BLaER1 (cell line): ENCODE measurements around the gene LRRC8D.

Source experiments
- H3K27ac ChIP-seq: shearing (Covaris generic); formaldehyde crosslinking; 2 replicates; pipeline ENCODE4 v1.8.1; 2022
- H3K27me3 ChIP-seq: shearing (Covaris generic); formaldehyde crosslinking; 2 replicates; pipeline ENCODE4 v1.8.1; 2022
- H3K36me3 ChIP-seq: shearing (Covaris generic); formaldehyde crosslinking; 2 replicates; pipeline ENCODE4 v1.8.1; 2022
- H3K4me1 ChIP-seq: shearing (Covaris generic); formaldehyde crosslinking; 2 replicates; pipeline ENCODE4 v1.8.1; 2022
- H3K4me2 ChIP-seq: shearing (Covaris generic); formaldehyde crosslinking; 2 replicates; pipeline ENCODE4 v1.8.1; 2022
- H3K4me3 ChIP-seq: shearing (Covaris generic); formaldehyde crosslinking; 2 replicates; pipeline ENCODE4 v1.8.1; 2022
- H3K9ac ChIP-seq: shearing (Covaris generic); formaldehyde crosslinking; 2 replicates; pipeline ENCODE4 v1.8.1; 2022
- H3K9me3 ChIP-seq: shearing (Covaris generic); formaldehyde crosslinking; 2 replicates; pipeline ENCODE4 v1.8.1; 2022
- H4K20me1 ChIP-seq: shearing (Covaris generic); formaldehyde crosslinking; 2 replicates; pipeline ENCODE4 v1.8.1; 2022
- Cebpa-rat ChIP-seq: shearing (Covaris generic); IDR thresholded peaks from 2 replicates; pipeline ENCODE4 v1.8.1; 2022

Gene LRRC8D

GRCh38 chr1:89877756-89878155 is 56.9 kb downstream of the LRRC8D start:
- TF ChIP-seq Cebpa-rat = no peak
- H3K9ac ChIP-seq = no peak overlapping the region
- no peak overlapping the region for H3K4me3 ChIP-seq
- H3K4me2 ChIP-seq = no peak overlapping the region
- H3K27me3 ChIP-seq = no peaks in the 10 kb centered on the region
- H3K36me3 ChIP-seq = peaks cover 81% of the 10 kb centered on the region
- no peaks in the 10 kb centered on the region for H3K4me1 ChIP-seq
- H4K20me1 ChIP-seq = peaks cover 50% of the 10 kb centered on the region; the same call in 1 of the 2 replicates
- no peak overlapping the region for H3K27ac ChIP-seq
- H3K9me3 ChIP-seq = peaks cover 44% of the 10 kb centered on the region

DNA sequence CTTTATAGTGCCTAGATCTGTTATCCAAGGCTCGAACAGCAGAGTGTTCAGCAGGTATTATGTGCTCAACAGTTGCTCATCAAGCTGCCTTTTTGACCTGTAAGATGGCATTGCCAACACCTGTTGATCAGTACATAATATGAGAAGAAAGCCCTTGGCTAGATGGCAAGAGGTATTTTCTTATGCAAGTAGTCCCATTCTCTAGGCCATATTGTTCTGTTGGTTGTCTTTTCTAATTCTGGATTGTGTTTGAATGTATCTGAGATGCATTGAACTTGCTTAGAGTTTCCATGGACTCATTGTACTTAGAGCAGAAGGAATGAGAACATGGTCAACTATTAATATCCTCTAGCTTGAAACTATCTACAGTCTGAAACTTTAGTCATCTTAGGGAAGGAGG is 57.4 kb downstream of the LRRC8D start:
- no peak overlapping the region for H3K4me3 ChIP-seq
- H3K4me1 ChIP-seq = no peaks in the 10 kb centered on the region; the same call in 1 of the 2 replicates
- H4K20me1 ChIP-seq = peaks cover 50% of the 10 kb centered on the region
- H3K4me2 ChIP-seq = no peak overlapping the region
- peaks cover 86% of the 10 kb centered on the region for H3K36me3 ChIP-seq
- H3K9me3 ChIP-seq = peaks cover 44% of the 10 kb centered on the region
- no peak for TF ChIP-seq Cebpa-rat
- H3K27ac ChIP-seq = no peak overlapping the region
- no peak overlapping the region for H3K9ac ChIP-seq
- no peaks in the 10 kb centered on the region for H3K27me3 ChIP-seq

DNA sequence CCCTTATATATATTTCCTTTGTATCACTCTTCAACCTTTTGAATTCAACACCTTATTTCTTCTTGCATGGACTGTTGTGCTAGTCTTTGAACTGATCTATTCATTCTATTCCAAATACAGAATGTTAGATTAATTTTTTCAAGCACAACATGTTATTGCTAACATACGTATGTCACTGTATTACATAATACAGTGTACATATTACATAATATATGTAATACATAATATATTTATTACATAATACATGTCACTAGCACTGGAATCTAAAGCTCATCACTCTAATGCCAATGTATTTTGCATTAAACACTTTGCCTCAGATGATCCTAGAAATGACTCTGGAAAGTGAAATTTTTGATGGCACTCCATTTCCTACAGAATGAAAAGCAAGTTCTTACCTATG is 59.8 kb downstream of the LRRC8D start:
- Histone ChIP-seq H3K27me3 (no peaks in the 10 kb centered on the region), H3K4me1 (no peaks in the 10 kb centered on the region; the same call in 1 of the 2 replicates), H3K27ac (no peak overlapping the region), H3K4me3 (no peak overlapping the region), H3K9me3 (peaks cover 44% of the 10 kb centered on the region), H3K36me3 (peaks cover 99% of the 10 kb centered on the region), H3K9ac (no peak overlapping the region), H4K20me1 (peaks cover 50% of the 10 kb centered on the region), H3K4me2 (no peak overlapping the region)
- TF ChIP-seq Cebpa-rat = no peak; the same call in 1 of the 2 replicates

DNA sequence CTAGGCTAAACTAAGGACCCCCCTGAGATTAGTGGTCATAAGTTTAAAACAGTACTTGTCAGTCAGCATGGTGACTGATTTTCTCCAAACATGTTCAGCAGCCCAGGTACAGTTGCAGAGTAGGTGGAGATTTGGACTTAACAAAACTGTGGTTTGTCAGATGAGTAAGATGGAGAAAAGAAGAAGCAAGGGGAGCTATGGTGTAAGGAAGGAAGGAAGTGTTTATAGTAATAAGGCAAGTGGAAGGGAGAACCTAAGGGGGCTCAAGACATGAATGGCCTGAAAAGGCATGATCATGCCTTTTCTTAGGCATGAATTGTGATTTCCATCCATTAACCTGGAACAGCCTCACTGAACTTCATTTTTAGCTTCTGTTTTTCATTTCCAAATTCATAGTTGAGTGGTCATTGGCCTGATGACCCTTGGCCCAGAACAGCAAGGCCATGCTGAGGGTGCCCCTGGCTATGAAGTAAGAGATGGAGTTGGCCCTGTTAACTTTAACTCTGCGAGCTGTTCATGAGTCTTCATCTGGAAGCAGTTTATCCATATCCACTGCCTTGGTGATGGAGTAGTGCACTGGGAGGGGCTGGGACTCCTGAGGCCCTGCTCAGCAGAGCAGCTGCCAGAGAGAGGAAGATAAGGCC is 60.7 kb downstream of the LRRC8D start:
- Histone ChIP-seq H3K36me3 (peaks cover 95% of the 10 kb centered on the region), H3K27ac (no peak overlapping the region), H3K4me1 (no peaks in the 10 kb centered on the region; the same call in 1 of the 2 replicates), H3K9ac (no peak overlapping the region), H3K4me2 (no peak overlapping the region), H4K20me1 (peaks cover 50% of the 10 kb centered on the region), H3K9me3 (peaks cover 44% of the 10 kb centered on the region), H3K27me3 (no peaks in the 10 kb centered on the region), H3K4me3 (no peak overlapping the region)
- no peak for TF ChIP-seq Cebpa-rat

DNA sequence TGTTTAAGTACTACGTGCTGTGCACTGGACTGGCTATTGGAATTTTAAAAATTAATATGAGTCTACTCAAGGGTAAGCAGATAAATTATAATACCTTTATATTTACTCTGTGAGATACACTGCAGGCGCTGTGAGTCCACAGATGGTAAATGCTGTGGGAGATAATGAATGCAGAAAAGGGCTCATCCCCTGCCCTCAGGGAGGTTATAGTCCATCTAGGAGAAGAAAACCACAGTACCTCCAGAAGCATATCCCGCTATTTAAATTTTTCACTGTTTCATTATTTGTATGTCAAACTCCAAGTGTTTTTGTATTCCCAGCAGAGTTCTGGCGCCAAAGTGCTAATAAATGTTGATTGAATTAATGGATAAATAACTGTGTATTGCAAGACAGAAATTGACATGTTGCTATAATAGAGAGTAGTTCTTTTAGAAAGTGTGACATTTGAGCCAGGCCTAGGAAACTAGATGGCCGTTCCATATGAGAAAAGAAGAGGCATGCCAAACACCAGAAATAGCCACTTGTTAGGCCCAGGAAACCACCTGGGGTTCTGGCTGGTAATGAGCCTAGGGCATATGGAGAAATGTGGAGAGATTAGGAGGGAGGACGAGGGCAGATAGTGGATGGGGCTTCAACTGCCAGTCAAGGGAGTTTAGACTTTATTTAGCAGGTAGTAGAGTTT is 61.7 kb downstream of the LRRC8D start:
- Histone ChIP-seq H3K27me3 (no peaks in the 10 kb centered on the region), H3K4me2 (no peak overlapping the region), H3K36me3 (peaks cover 86% of the 10 kb centered on the region), H3K4me3 (no peak overlapping the region), H3K9ac (no peak overlapping the region), H3K4me1 (no peaks in the 10 kb centered on the region; the same call in 1 of the 2 replicates), H3K27ac (no peak overlapping the region), H3K9me3 (peaks cover 44% of the 10 kb centered on the region), H4K20me1 (peaks cover 54% of the 10 kb centered on the region)
- no peak for TF ChIP-seq Cebpa-rat

DNA sequence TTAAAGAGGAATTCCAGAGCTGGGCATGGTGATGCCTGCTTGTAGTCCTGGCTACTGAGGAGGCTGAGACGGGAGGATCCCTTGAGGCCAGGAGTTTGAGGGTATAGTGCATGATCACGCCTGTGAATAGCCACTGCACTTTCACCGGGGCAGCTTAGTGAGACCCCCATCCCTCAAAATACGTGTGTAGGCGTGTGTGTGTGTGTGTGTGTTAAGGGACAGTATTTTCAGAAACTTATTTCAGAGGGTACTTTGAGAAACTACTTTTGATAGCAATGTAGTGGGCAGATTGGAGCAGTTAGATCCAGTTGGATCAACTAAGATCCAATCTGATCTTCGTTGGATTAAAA is 62.2 kb downstream of the LRRC8D start:
- peaks cover 60% of the 10 kb centered on the region for H4K20me1 ChIP-seq
- no peaks in the 10 kb centered on the region; the same call in 1 of the 2 replicates for H3K4me1 ChIP-seq

DNA sequence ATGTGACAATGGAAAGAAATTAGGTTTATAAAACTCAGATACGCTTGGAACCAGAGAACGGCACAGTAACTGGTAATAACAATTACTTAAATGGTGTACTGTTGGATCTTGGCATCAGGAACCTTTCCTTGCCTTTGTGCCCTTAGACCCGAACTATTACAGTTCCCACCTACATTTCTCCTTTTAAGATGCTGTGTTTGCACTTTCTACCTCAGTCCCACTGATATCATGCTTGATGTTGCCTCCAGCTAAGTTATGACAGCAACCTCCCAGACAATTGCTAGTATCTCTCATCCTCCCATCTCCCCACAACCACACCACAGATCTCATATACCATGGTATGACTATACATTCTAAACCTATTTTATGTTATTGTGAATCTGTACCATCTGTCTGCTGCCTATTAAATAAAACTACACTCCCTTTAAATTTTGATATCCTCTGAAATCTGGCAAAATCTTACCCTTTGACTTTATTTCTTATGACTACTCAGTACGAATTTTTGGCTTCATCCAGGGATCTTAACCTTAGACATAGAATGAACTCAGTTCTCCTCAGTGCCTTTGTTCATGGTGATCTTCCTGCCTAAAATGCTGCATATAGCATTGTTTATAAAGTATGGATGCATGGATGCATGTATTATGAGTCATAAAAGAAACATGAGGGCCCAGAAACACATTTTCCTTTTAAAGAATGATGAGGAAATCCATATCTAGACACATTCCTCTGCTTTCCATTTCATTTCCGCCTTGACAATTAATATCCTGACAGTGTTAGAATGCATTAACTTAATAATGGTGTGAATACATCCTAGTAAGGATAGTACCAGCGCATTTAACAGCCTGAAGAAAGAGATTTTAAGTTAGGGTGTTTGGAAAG is 64.1 kb downstream of the LRRC8D start:
- no peaks in the 10 kb centered on the region; the same call in 1 of the 2 replicates for H3K4me1 ChIP-seq
- no peak for TF ChIP-seq Cebpa-rat
- H3K36me3 ChIP-seq = peaks cover 86% of the 10 kb centered on the region
- H3K27me3 ChIP-seq = no peaks in the 10 kb centered on the region
- no peak overlapping the region for H3K4me2 ChIP-seq
- no peak overlapping the region for H3K9ac ChIP-seq
- peaks cover 27% of the 10 kb centered on the region for H3K9me3 ChIP-seq
- H4K20me1 ChIP-seq = peaks cover 72% of the 10 kb centered on the region
- H3K4me3 ChIP-seq = no peak overlapping the region
- no peak overlapping the region for H3K27ac ChIP-seq

More for the DNA sequence above, 62.2 kb downstream of the LRRC8D start:
- Histone ChIP-seq H3K4me3 (no peak overlapping the region), H3K4me2 (no peak overlapping the region), H3K9me3 (peaks cover 44% of the 10 kb centered on the region), H3K27me3 (no peaks in the 10 kb centered on the region), H3K36me3 (peaks cover 86% of the 10 kb centered on the region), H3K27ac (no peak overlapping the region), H3K9ac (no peak overlapping the region)
- no peak for TF ChIP-seq Cebpa-rat

DNA sequence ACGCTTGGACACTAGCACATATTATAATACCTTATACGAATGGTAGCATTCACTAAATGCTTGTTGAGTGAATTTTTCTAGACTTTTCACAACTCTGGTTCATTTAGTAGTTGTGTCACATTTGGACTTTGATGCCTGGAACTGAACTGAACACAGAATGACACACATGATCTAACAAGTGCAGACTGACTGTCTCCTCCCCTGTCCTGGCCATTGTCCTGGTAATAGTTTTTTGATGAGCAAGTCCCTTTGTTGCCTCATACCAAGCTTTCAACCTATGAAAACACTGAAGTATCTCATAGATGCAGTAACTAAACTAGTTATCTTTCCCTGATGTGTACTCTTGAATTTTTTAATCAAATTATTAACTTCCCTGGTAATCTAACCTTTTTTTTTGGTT is 66.4 kb downstream of the LRRC8D start:
- H3K4me2 ChIP-seq = no peak overlapping the region
- peaks cover 5% of the 10 kb centered on the region for H3K9me3 ChIP-seq
- TF ChIP-seq Cebpa-rat = no peak
- no peak overlapping the region for H3K4me3 ChIP-seq
- H3K27me3 ChIP-seq = no peaks in the 10 kb centered on the region
- peaks cover 12% of the 10 kb centered on the region for H3K4me1 ChIP-seq
- peaks cover 85% of the 10 kb centered on the region for H3K36me3 ChIP-seq
- peaks cover 83% of the 10 kb centered on the region for H4K20me1 ChIP-seq
- H3K27ac ChIP-seq = no peak overlapping the region
- no peak overlapping the region for H3K9ac ChIP-seq

DNA sequence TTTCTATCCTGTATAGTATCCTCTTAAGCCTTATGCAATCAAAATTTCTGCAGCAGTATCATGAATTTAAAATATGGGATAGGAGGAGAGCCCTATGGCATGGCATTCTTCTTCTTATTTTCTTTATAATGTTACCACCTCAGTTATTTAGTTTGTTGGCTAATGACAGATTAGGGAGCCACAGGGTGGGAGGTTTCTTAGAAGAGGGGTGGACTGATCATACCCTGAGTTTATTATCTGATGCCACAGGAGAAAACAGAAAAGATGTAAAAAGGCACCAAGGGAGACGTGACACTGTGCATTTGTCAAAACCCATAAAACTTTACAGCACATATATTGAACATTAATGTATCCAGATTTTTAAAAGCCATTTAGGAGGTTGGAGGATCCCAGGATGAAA is 66.9 kb downstream of the LRRC8D start:
- H3K36me3 ChIP-seq = peaks cover 85% of the 10 kb centered on the region
- H3K27ac ChIP-seq = no peak overlapping the region
- peaks cover 83% of the 10 kb centered on the region for H4K20me1 ChIP-seq
- H3K9me3 ChIP-seq = 0 out of 2 replicates have a peak, but pooled peaks cover under 1% of the 10 kb centered on the region
- H3K4me1 ChIP-seq = peaks cover 14% of the 10 kb centered on the region
- H3K9ac ChIP-seq = no peak overlapping the region
- no peak overlapping the region for H3K4me2 ChIP-seq
- no peak for TF ChIP-seq Cebpa-rat
- H3K4me3 ChIP-seq = no peak overlapping the region
- no peaks in the 10 kb centered on the region for H3K27me3 ChIP-seq
